Kidney capillary endothelial cell (primary cell): Measurements from ENCODE around the gene NEK2.
A peak's percentile ranks its signal among the peaks of the same experiment; 100 is the strongest.
"Not testable (repeated sequence)": the region's sequence is repeated elsewhere in the genome, so short reads cannot be mapped to it uniquely, and the experiment has no call there.

Experiments
- DNase-seq: peaks from one replicate; pipeline ENCODE4 v3.0.0-alpha.2; 2018; ENCODE audit warnings: low spot score

The NEK2 gene

GRCh38 chr1:211650904-211651303, 24.5 kb downstream of the NEK2 start:
- DNase-seq: no peak

- peak; percentile 32 for DNase-seq
Measured at GRCh38 chr1:211648980-211649934, 26.2 kb downstream of the NEK2 start.

- peak; percentile 88 for DNase-seq
Measured at GRCh38 chr1:211648336-211648735, 27.1 kb downstream of the NEK2 start.

GRCh38 chr1:211647711-211648121, 27.7 kb downstream of the NEK2 start:
- no peak for DNase-seq

DNA sequence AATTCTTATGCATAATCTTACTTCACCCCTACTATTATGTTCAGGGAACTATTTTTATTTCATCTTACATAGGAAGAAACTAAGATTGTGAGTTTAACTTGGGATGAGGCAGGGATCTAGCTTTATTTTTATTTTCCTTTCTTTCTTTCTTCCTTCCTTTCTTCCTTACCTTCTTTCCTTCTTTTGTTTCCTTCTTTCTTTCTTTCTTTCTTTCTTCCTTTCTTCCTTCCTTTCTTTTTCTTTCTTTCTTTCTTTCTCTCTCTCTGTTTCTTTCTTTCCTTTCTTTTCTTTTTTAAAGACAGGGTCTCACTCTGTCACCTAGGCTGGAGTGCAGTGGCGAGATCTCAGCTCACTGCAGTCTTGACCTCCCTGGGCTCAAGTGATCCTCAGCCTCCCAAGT, 28.9 kb downstream of the NEK2 start:
- DNase-seq: no peak

DNA sequence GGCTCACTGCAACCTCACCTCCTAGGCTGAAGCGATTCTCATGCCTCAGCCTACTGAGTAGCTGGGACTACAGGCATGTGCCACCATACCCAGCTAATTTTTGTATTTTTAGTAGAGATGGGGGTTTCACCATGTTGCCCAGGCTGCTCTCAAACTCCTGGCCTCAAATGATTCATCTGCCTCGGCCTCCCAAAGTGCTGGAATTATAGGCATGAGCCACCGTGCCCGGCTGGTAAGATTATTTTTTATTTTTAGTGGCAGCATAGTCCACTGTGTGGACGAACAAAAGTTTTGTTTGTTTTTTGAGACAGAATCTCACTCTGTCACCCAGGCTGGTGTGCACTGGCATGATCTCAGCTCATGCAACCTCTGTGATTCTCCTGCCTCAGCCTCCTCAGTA, 29.8 kb downstream of the NEK2 start:
- not testable (repeated sequence) for DNase-seq

DNA sequence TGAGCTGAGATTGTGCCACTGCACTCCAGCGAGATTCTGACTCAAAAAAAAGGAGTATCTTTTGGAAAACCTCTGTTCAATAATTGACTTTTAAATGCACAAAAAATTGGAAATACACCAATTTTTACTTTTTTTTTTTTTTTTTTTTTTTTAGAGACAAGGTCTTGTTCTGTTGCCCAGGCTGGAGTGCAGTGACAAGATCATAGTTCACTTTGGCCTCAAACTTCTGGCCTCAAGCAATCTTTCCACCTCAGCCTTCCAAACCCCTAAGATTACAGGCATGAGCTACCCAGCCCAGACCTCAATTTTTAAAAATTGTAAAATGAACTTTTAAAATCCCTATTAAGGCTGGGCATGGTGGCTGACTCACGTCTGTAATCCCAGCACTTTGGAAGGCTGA, 30.8 kb downstream of the NEK2 start:
- no peak for DNase-seq

GRCh38 chr1:211643324-211644212, 31.9 kb downstream of the NEK2 start:
- no peak for DNase-seq

GRCh38 chr1:211642870-211643269, 32.6 kb downstream of the NEK2 start:
- no peak for DNase-seq

- DNase-seq: no peak
Measured at GRCh38 chr1:211641942-211642341, 33.5 kb downstream of the NEK2 start.

- no peak for DNase-seq
Measured at GRCh38 chr1:211641044-211641800, 34.2 kb downstream of the NEK2 start.

GRCh38 chr1:211640301-211640630, 35.2 kb downstream of the NEK2 start:
- no peak for DNase-seq

- DNase-seq: peak; percentile 51
Measured at GRCh38 chr1:211639475-211640300, 35.7 kb downstream of the NEK2 start.

DNA sequence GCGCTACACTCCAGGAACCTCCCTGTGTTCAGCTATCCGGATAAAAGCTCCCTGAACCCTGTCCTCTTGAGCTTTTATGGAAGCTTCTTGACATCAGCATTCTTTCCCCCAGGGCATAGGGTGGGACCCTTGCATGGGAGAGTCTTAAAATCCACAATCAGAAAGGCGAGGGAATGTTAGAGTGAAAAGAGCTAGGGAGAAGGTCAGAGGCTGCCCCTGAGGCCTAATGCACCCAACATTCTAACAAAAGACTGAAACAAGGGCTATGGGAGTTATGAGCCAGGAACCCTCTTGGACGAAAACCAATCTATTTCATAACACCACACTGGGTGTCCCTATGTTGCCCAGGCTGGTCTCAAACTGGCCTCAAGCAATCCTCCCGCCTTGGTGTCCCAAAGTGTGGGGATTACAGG, 36.7 kb downstream of the NEK2 start:
- no peak for DNase-seq

GRCh38 chr1:211638246-211638645, 37.2 kb downstream of the NEK2 start:
- DNase-seq: no peak

DNA sequence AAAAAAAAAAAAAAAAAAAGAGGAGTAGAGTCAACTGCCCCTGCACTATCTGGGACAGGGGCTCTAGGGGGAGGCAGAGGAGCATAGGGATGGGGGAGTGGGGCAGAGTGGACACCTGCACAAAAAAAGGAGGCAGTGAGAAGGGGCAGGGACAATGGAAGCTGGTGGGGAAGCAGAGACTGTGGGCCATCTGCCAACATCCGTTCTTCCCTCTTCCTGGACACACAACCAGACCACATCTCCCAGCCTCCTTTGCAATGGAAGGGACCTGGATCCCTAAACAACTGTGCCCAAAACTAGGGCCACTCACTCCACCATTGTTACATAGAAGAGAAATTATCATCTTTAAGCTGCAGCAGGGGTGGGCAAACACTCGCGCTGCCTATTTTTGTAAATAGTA, 38.4 kb downstream of the NEK2 start:
- no peak for DNase-seq

DNA sequence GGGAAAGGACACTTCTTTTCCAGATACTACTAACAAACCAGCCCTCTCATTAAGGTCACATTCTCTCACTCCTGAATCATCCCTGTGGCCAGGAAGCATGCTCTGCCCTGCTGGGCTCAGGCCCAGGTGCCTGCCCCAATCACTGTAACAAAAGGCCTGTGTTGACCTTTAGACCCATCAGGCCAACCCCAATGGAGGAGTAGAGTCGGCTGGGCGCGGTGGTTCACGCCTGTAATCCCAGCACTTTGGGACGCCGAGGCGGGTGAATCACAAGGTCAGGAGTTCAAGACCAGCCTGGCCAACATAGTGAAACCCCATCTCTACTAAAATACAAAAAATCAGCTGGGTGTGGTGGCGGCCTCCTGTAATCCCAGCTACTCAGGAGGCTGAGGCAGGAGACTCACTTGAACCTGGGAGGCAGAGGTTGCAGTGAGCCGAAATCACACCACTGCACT, 38.8 kb downstream of the NEK2 start:
- not testable (repeated sequence) for DNase-seq

GRCh38 chr1:211635597-211636205, 39.7 kb downstream of the NEK2 start:
- no peak for DNase-seq

- DNase-seq: no peak
Measured at GRCh38 chr1:211634931-211635330, 40.5 kb downstream of the NEK2 start.

DNA sequence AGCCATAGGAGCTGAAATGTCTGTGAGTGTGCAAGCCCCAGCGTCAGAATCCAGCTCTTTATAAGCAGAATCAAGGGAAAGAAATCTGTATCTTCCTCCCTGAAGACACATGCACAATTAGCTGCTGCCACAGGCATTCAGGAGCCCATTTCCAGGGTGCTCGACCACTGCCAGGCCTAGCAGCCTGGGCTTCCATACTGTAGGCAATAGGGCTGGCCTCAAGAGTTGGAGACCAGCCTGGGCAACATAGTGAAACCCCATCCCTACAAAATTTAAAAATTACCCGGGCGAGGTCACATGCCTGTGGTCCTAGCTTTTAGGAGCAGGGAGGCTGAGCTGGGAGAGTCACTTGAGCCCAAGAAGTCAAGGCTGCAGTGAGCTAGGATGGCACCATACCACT, 41.0 kb downstream of the NEK2 start:
- no peak for DNase-seq

DNA sequence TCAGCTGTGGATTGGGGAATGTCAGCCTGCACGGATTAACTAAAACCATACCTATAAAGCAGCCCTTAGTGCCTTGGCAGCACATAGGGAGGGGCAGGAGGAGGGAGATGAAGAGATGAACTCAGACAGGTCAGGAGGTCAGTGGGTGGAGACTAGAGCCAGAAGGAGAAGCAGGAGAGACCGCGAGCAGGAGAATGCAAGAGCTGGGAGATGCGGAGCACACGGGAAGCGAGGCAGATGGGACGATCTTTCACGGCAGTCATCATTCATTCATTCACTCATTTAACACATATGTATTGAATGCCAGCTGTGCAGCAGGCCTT, 41.9 kb downstream of the NEK2 start:
- DNase-seq: no peak
